Measurements from ENCODE around the gene FGF13.

The FGF13 gene

GRCh38 chrX:138651494-138651893 lies 60.0 kb downstream of the FGF13 start:
- DNase-seq: no peak

GRCh38 chrX:138648568-138648967 lies 62.9 kb downstream of the FGF13 start:
- no peak for DNase-seq

- DNase-seq: no peak
These were observed 72.5 kb downstream of the FGF13 start for GRCh38 chrX:138638996-138639395.
